GM19239 (cell line): ENCODE data around the gene OCEL1.
A peak's percentile ranks its signal among the peaks of the same experiment; 100 is the strongest.

Source experiments
- DNase-seq: peaks from one replicate; pipeline ENCODE4 v3.0.0; 2011; ENCODE audit warnings: low spot score; ENCODE audit not compliant: insufficient read length
- FAIRE-seq: peaks from 2 replicates; lab custom pipeline; 2011; peaks lifted over from hg19 to GRCh38; lab: Jason Lieb, UNC

The OCEL1 gene

DNA sequence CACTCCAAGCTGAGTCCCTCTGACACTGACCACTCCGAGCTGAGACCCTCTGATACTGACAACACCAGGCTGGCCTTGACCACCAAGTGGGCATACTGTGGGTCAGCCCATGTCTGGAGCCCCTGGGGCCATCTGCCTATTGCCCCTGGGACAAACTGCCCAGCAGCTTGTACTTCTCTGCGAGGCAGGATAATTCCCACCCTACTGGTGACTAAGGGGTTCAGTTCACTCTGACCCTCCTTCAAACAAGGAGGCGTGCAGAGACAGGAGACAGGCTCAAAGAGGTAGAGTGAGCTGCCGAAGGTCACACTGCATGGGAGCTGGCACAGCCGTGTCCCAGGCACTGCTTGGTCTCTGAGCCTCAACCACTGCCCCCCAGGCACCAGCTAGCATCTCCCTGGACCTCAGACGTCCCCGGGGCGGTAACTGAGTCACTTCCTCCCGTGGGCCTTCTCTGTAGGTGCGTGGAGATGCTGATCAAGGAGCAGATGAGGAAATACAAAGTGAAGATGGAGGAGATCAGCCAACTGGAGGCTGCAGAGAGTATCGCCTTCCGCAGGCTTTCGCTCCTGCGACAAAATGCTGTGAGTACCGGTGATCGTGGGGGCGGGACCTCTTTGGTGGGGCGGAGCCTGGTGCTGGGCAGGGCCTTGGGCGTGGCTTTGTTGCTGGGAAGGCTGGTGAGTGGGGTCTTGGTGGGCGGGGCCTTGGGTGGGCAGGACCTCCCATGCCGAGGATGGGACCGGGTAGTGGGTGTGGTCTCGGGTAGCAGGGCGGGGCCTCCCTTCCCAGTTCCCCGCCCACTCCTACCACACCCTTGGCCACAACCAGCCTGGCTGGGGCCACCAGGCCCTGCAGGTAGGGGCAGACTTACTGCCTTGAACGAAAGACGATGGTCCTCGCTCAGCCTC lies 16.6 kb upstream of the OCEL1 start:
- DNase-seq (peak; percentile 61), FAIRE-seq (peak; percentile 75)

DNA sequence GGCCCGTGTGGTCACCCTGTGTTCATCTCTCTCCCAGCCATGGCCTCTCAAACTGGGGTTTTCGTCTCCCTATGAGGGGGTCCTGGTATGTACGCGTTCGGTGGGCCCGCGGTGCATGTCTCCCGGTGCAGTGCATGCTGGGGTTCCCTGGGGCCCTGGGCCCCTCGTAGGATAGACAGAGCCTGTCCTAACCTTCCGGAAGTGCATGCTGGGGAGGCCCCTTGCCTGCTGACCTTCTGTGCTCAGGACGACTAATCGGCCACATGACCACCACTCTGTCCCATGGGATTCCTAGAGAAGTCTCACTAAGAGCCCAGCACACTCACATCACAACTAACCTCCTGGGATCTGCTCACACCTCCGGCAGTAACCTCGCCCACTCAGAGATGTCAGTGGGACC lies 15.7 kb upstream of the OCEL1 start:
- FAIRE-seq (no peak), DNase-seq (no peak)

DNA sequence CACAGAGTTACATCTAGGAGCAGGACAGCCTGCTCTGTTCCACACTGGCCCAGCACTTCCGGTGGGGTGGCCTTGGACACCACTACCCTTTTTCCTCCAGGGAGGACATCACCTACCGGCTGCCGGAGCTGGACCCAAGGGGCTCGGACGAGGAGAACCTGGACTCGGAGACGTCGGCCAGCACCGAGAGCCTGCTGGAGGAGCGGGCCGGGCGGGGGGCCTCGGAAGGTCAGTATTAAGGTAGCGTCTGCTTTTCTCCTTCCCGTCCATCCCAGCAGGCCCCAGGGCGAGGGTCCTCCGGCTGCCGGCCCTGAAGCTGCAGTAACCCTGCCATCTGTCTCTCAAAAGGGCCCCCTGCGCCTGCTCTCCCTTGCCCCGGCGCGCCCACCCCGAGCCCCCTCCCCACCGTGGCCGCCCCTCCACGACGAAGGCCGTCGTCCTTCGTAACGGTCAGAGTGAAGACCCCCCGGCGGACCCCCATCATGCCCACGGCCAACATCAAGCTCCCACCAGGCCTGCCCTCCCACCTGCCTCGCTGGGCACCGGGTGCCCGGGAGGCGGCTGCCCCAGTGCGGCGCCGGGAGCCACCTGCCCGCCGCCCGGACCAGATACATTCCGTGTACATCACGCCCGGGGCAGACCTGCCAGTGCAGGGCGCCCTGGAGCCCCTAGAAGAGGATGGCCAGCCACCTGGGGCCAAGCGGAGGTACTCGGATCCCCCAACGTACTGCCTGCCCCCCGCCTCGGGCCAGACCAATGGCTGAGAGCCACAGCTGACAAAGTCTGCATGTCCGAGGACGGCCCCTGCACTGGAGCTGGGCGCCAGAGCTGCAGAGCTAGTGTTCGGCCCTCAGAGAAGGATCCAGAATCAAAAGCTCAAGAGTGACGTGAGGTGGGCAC lies 14.2 kb upstream of the OCEL1 start:
- no peak for FAIRE-seq
- DNase-seq: no peak

DNA sequence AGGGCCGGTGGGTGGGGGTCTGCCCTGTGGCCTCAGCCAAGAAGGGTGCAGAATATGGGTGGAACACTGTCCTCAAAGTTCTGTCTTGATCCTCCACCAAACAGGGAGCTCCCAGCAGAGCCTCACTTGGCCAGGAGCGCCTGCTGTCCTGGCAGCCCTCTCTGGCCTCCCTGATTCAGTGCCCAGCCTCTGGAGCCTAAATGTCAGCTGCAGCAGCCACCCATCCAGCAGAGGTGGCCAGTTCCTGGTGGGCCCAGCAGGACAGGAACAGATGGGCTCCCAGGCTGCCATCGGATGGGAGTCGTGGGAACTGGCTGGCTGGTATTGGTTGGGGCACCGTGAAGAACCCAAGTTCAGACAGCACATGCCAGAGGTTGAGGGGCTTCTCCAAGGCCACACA lies 12.7 kb upstream of the OCEL1 start:
- FAIRE-seq (no peak), DNase-seq (no peak)

DNA sequence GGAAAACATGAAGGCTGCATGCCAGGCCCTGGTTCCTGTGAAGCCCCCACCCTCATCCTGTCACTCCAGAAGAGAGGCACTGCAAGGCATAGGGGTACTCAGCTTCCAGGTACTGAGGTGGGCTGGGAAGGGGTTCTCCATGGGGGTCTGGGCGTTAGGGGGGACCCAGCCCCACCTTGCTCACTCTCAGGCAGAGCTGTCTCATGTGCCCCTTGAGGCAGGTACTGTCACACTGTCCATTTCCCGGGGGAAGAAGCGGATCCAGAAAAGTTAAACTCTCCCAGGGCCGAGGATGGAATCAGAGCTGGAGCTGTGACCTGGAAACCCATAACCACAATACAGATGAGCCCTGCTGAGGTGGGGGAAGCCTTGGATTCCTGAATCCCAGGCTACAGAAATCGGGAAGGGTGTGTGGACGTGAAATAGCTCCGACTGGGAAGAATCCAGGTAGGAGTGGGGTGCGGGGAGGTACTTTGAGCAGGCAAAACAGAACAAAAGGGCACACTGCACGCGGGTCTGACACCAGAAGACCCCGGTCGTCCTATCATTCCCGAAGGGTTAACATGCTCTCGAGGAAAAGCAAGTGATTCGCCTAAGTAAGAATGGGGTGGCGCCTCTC lies 11.4 kb upstream of the OCEL1 start:
- no peak for FAIRE-seq
- DNase-seq: no peak

DNA sequence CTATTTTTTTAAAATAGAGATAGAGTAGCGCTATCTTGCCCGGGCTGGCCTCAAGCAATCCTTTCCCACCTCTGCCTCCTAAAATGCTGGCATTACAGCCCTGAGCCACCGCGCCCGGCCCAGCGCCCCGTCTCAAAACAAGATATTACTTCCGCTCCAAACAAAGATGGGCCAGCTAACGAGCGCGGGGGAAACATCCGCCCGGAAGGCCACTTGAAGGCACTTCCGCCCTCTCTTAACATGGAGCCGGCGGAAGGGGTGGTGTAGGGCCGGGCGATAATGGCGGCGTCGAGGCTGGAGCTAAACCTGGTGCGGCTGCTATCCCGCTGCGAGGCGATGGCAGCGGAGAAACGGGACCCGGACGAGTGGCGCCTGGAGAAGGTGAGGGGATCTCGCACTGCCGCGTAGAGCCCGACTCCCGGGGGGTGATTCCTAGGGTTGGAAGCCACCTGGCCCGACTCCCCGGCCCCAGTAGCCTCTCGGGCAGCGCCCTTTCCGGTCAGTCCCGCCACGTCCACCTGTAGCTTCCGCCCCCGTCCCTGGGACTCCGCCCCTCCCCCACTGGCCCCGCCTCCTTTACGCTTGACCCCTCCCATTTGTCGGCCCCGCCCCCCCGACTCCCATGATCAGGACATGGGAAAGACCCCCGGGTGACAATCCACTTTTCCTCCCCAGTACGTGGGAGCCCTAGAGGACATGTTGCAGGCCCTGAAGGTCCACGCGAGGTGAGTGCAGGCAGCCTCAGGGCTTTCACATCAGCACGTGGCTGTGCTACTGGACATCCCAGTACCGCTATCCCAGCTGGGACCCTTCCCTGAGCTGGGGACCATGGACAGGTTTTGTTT lies 10.7 kb upstream of the OCEL1 start, which contains the start of gene USE1:
Gene USE1, plus strand, starts transcription at position 231 of the 845 bp plus-strand sequence. Its CDS starts 49 bp downstream, at position 280.
- FAIRE-seq (peak; percentile 97), DNase-seq (peak; percentile 96)

DNA sequence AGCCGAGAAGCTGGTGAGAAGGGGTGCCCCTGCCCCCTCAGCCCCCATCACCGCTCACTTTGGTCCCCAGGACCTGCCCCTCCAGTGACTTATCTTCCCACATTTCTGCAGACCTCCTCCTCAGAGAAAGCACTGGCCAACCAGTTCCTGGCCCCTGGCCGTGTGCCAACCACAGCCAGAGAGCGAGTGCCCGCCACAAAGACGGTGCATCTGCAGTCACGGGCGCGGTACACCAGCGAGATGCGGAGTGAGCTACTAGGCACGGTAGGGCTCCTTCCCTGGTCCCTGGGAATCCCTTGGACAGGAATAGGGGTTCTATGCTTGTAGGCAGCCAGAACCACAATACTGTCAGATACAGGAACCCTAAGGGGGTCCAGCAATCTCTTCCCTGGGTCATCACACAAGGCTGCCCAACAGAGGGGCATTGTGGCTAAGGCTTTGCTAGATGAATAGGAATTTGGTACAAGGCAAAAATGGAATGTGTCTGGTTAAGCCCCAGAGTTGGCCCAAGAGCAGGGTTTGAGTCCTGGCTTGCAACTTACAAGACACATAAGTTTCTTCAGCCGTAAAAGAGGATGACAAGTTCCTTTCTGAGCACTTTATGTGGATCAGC lies 9.9 kb upstream of the OCEL1 start:
- DNase-seq (no peak), FAIRE-seq (no peak)

DNA sequence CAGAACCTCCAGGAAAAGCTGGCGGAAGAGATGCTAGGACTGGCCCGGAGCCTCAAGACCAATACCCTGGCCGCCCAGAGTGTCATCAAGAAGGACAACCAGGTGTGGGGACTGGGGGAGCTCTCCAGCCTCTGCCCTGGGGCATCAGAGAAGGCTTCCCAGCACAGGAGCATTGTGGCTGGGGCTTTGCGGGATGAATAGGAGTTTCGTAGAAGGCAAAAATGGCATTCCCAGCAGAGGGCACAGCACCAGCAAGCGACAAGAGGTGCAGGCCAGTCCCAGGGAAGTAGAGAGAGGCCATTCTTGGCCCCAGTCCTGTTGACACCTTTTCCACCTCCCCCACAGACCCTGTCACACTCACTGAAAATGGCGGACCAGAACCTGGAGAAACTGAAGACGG lies 6.7 kb upstream of the OCEL1 start:
- FAIRE-seq (no peak), DNase-seq (no peak)

DNA sequence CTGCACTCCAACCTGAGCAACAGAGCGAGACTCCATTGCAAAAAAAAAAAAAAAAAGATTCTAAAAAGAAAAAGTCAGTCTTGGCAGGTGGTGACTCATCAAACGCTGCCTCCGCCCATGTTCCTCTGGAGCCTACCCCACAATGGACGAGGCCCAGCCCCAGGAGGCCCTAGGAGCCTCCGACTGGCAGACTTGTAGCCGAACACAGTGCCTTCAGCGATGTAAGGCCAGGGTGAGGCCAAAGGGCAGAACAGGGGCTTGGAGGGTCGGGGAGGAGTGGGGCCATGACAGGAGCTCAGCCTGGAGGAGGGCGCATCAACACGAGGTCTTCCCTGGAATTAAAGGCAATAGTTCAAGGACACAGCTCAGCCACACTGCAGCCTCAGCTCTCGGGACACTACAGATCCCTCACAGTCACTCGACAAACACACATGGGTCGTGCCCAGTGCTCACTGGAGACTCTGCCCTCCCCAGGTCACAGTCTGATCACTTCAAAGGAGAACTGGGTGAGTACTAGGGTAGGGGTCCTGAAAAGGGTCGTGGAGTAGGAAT lies 5.7 kb upstream of the OCEL1 start:
- DNase-seq (no peak), FAIRE-seq (no peak)

DNA sequence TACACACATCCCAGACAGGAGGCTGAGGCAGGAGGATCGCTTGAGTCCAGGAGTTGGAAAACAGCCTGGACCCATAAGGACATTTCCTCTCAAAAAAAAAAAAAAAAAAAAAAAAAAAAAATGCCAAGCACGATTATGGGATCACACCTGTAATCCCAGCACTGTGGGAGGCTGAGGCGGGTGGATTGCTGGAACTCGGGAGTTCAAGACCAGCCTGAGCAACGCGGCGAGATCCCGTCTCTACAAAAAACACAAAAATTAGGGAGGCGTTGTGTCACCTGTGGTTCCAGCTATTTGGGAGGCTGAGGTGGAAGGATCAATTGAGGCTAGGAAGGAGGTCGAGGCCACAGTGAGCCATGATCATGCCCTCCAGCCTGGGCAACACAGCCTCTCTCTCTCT lies 973 bp upstream of the OCEL1 start:
- FAIRE-seq (no peak), DNase-seq (no peak)

DNA sequence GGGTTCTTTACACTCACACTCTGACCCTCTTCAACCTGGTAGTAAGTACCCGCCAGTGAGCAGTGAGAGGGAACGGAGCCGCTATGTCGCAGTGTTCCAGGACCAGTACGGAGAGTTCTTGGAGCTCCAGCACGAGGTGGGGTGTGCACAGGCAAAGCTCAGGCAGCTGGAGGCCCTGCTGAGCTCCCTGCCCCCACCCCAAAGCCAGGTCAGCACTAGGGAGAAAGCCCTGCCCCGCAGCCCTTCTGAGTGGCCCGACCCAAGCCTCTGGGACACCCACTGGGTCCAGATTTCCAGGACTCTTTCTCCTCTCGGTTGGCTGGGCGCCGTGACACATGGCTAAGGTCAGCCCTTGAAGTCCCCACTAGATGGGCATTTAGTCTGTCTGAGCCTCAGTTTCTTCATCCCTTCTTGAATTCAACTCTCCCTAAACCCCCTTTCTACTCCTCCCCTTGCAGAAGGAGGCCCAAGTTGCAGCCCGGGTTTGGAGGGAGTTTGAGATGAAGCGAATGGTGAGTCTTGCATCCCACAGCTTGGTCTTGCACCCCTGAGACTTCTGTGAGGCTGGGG lies 1.9 kb downstream of the OCEL1 start:
- no peak for DNase-seq
- FAIRE-seq: no peak

DNA sequence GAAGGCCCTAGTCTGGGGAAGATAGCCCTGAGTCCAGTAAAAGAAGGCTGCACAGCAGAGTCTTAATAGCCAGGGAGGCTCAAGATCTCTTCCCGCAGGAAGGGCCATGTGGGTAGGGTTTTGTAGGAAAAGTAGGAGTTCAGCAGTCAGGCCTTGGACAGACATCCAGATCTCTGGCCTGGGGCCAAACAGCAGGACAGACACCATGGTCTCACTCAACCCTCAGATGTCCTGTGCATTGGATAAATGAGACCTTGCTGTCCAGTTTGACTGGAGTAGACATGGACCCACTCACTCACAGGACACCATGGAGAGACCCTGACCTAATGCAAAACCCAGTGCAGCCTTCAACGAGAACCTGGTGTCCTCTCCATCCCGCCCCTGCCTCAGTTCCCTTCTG lies 3.9 kb downstream of the OCEL1 start:
- no peak for FAIRE-seq

DNA sequence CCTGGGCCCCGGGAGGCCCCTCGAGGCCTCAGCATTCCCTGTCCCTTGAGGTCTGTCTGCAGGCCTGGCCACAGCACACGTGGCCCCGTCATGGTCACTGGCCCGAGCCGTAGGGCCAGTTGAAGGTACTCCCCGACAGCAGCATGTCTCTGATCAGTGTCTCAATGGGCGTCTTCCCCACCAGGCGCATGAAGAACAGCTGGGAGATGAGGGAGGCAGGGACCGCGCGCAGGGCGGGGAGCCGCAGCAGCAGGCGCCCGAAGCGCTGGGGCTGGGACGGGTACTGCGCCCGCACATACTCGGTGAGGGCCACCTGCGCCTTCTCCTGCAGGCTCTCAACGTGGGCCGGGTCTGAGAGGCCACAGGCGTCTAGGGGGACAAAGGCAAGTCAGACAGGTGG lies 6.2 kb downstream of the OCEL1 start:
- DNase-seq: no peak
- FAIRE-seq: no peak

More for the DNA sequence above, 3.9 kb downstream of the OCEL1 start:
- DNase-seq: no peak

DNA sequence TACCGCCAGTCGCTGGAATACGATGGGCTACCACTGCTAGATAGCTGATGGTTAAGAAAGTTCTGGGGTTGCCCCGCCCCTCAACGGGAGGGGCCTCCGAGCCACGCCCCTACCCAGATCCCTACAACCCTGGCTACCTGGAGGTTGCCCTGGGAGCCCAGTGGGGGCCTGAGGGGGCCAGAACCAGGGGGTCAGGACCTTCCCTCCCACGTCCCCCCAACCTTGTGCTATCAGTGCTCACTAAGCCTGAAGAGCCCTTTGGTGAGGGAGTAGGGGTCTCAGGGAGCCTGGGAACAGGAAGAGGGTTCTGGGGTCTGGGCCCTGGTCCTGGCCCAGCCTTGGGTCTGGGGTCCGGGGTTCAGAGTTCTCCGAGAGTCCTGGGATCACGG lies 8.9 kb downstream of the OCEL1 start:
- DNase-seq (peak; percentile 77), FAIRE-seq (peak; percentile 87)

DNA sequence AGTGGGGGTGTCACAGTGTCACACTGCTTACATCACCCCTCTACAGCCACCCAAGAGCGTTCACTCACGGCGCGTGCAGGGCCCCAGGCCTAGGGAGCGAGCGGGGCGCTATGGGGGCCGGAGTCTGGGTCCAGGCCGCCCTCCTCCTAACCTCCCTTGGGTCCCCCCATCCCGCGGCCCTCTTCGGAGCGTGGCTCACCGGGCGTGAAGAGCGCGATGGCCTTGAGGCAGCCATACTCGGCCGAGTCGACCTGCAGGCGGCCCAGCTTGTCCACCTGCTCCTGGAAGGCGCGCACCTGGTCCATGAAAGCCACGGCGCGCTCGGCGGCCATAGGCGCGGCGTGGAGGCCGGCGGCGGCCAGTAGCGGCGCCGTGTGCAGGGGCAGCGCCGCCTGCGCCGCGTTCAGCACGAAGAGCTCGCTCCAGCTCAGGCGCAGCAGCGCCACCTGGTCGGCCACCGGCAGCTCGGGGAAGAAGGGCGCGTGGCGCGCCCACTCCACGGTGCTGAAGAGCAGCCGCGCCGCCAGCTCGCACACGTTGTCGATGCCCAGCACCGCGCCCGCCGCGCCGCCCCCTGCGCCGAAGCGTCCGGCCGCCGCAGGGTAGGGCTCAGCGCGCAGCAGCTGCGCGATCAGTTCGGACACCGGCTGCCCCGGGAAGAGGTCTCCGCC lies 9.4 kb downstream of the OCEL1 start:
- DNase-seq (peak; percentile 84), FAIRE-seq (no peak)

DNA sequence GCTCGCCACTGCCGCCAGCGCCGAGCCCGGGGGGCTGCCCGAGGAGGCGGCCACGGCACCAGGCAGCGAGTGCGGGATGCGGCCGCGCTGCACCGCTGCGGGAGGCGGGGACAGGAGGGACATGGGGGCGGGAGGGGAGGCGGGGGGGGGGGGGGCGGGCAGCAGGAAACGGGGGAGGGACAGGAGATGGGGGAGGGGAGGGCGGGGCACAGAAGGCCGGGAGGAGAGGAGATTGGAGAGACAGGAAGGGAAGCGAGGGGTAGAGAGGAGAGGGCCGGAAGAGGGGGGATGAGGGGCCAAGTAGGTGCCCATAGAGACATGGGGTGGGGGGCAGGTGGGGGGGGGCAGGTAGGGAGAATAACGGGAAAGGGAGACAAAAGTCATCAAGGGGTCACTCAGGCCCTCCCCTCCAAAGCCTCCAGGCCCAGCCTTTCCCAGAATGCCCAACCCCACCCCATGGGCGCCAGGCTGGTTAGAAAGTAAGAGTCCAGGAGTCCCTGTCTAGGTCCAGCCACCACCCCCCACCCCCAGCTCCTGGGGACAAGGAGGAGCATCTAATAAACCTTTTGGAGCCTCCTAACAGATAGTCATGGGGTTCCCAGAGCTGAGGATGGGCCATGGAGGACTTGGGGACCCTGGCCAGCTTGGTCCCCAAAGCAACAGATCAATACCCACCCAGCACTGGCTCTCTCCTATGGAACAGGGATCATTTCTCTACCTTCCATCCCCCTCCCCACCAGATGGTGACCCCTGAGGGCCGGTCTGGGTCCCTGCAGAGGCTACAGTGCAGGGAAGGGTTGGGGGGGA lies 10.1 kb downstream of the OCEL1 start:
- no peak for DNase-seq
- FAIRE-seq: no peak

DNA sequence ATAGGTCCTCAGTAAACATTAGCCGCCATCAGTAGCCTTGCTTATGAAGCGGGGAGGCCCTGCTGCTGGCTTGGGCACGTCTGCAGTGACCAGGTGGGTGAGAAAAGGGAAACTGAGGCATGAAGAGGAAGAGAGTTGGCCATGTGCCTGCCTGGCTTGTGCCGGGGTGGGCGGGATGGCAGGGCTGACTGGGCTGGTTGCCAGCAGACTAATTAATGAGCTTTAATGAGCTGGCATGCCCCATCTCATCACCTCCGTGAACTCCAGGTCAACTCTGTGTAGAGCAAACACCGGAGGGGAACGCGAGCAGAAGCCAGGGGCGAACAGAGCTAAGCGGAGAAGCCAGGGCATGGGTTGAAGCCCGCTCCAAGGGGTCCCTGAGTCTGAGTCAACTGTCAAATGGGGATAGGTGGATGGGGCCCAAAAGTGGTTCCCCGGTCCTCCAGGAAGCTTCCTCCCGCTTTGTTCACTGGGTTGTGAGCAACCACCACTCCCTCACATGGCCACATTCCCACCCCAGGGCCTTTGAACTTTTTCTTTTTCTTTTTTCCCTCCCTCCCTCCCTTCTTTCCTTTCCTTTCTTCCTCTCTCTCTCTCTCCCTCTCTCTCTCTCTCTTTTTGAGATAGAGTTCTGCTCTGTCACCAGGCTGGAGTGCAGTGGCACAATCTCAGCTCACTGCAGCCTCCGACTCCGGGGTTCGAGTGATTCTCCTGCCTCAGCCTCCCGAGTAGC lies 11.0 kb downstream of the OCEL1 start:
- DNase-seq (no peak), FAIRE-seq (no peak)
